GM19468 (cell line): ENCODE results near the gene FCHO1.
"Not testable (repeated sequence)": the region's sequence is repeated elsewhere in the genome, so short reads cannot be mapped to it uniquely, and the experiment has no call there.

Experiments used
- ATAC-seq: cut with Tn5 transposase; IDR thresholded peaks from one replicate; pipeline ENCODE4 v1.9.1; 2021; ENCODE audit warnings: mild to moderate bottlenecking, moderate library complexity, moderate number of reproducible peaks; ENCODE audit not compliant: unreplicated experiment; ENCODE audit errors: extremely low read depth

The FCHO1 gene

GRCh38 chr19:17787274-17787913, 36.1 kb downstream of the FCHO1 start:
- no peak for ATAC-seq

- ATAC-seq = no peak
Observed at GRCh38 chr19:17788632-17789031, 37.4 kb downstream of the FCHO1 start.

- ATAC-seq = no peak
Observed at GRCh38 chr19:17790059-17790780, 38.9 kb downstream of the FCHO1 start.

GRCh38 chr19:17794412-17794730, 43.1 kb downstream of the FCHO1 start:
- ATAC-seq = no peak

GRCh38 chr19:17794731-17795494, 43.6 kb downstream of the FCHO1 start, which contains the start of gene B3GNT3:
Gene B3GNT3 (plus strand): TSS chr19:17795138. CDS start chr19:17807808, 12,670 bp downstream.
- no peak for ATAC-seq

GRCh38 chr19:17795495-17795856, 44.2 kb downstream of the FCHO1 start:
- ATAC-seq = no peak

GRCh38 chr19:17796013-17796837, 44.9 kb downstream of the FCHO1 start:
- ATAC-seq = no peak

- ATAC-seq = no peak
Observed at GRCh38 chr19:17796838-17797423, 45.7 kb downstream of the FCHO1 start.

- ATAC-seq = no peak
Observed at GRCh38 chr19:17797424-17798201, 46.3 kb downstream of the FCHO1 start.

GRCh38 chr19:17798599-17798998, 47.3 kb downstream of the FCHO1 start:
- ATAC-seq = not testable (repeated sequence)

GRCh38 chr19:17802137-17802858, 51.0 kb downstream of the FCHO1 start:
- no peak for ATAC-seq

- no peak for ATAC-seq
Observed at GRCh38 chr19:17803264-17803896, 52.1 kb downstream of the FCHO1 start.

GRCh38 chr19:17805427-17805826, 54.1 kb downstream of the FCHO1 start:
- no peak for ATAC-seq

- ATAC-seq = no peak
Observed at GRCh38 chr19:17806945-17807344, 55.7 kb downstream of the FCHO1 start.

- no peak for ATAC-seq
Observed at GRCh38 chr19:17807731-17808316, 56.5 kb downstream of the FCHO1 start.

- ATAC-seq = no peak
Observed at GRCh38 chr19:17811103-17811502, 59.8 kb downstream of the FCHO1 start.

- no peak for ATAC-seq
Observed at GRCh38 chr19:17811681-17812080, 60.4 kb downstream of the FCHO1 start.

- no peak for ATAC-seq
Observed at GRCh38 chr19:17812099-17812498, 60.8 kb downstream of the FCHO1 start.
